ENCODE results near the gene SUPT3H.

- TF ChIP-seq CTCF (IDR thresholded peaks at IDR 0.05) (no peak), EZH2 (IDR thresholded peaks at IDR 0.05; ENCODE audit: borderline replicate concordance, insufficient read depth, low read depth, low read length, poor library complexity, severe bottlenecking) (no peak)
Measured at GRCh38 chr6:45382391-45382790, 4.7 kb upstream of the SUPT3H start.

Measured in B cell (primary cell).